Uterus (tissue), 2 donors: ENCODE results near the gene ZNF346.

ENCODE experiments used
- POLR2A ChIP-seq, 2 donors: fragments of 450-650 bp; IDR thresholded peaks; one replicate each; pipeline ENCODE4 v1.6.1; 2016; ENCODE audit warnings: antibody characterized with exemption in 2 of 2, mild to moderate bottlenecking in 1 of 2, moderate library complexity in 1 of 2
- TF ChIP-seq, protein P1 (sequence below), 4 experiments: fragments of 200-600 bp in 2 of 4; fragments of 450-650 bp in 2 of 4; sonication (generic) in 2 of 4; IDR thresholded peaks; one replicate each; pipeline ENCODE4 v1.5.1; 2016 to 2019; ENCODE audit warnings: antibody characterized with exemption in 4 of 4, mild to moderate bottlenecking in 2 of 4, moderate library complexity in 1 of 4

- TF ChIP-seq, protein P1, sequence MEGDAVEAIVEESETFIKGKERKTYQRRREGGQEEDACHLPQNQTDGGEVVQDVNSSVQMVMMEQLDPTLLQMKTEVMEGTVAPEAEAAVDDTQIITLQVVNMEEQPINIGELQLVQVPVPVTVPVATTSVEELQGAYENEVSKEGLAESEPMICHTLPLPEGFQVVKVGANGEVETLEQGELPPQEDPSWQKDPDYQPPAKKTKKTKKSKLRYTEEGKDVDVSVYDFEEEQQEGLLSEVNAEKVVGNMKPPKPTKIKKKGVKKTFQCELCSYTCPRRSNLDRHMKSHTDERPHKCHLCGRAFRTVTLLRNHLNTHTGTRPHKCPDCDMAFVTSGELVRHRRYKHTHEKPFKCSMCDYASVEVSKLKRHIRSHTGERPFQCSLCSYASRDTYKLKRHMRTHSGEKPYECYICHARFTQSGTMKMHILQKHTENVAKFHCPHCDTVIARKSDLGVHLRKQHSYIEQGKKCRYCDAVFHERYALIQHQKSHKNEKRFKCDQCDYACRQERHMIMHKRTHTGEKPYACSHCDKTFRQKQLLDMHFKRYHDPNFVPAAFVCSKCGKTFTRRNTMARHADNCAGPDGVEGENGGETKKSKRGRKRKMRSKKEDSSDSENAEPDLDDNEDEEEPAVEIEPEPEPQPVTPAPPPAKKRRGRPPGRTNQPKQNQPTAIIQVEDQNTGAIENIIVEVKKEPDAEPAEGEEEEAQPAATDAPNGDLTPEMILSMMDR (IDR thresholded peaks at IDR 0.05): no peak
- TF ChIP-seq POLR2A (IDR thresholded peaks at IDR 0.05): no peak
These were observed 100.1 kb downstream of the ZNF346 start for GRCh38 chr5:177122566-177122965.
